Stimulated activated CD8-positive, alpha-beta memory T cell treated with anti-CD3 and anti-CD28 coated beads, Interleukin-12 subunit alpha, Interleukin-12 subunit beta, amount 100 ng/mL, for 4 hours (primary cell): Measurements from ENCODE around the gene COPS7A.
A peak's percentile ranks its signal among the peaks of the same experiment; 100 is the strongest.

Experiments
- DNase-seq: peaks from one replicate; pipeline ENCODE4 v3.0.0-alpha.2; 2020; ENCODE audit warnings: low read depth

Gene COPS7A

GRCh38 chr12:6770094-6770493 lies 46.2 kb downstream of the COPS7A start:
- no peak for DNase-seq

- DNase-seq: no peak
Observed at GRCh38 chr12:6770600-6770999, 46.8 kb downstream of the COPS7A start.

- no peak for DNase-seq
Observed at GRCh38 chr12:6771091-6771495, 47.2 kb downstream of the COPS7A start.

- DNase-seq: no peak
Observed at GRCh38 chr12:6771509-6772330, 47.9 kb downstream of the COPS7A start.

- DNase-seq: peak; percentile 53
Observed at GRCh38 chr12:6772331-6772695, 48.5 kb downstream of the COPS7A start, which contains the start of gene LAG3. Gene LAG3, plus strand, starts transcription at chr12:6772520. Its CDS starts 333 bp downstream, at chr12:6772853.

GRCh38 chr12:6772726-6773589 lies 49.1 kb downstream of the COPS7A start:
- no peak for DNase-seq

- peak; percentile 70 for DNase-seq
Observed at GRCh38 chr12:6773590-6774351, 49.9 kb downstream of the COPS7A start.

GRCh38 chr12:6774499-6775062 lies 50.7 kb downstream of the COPS7A start:
- peak; percentile 30 for DNase-seq

- no peak for DNase-seq
Observed at GRCh38 chr12:6775185-6776174, 51.6 kb downstream of the COPS7A start.

- no peak for DNase-seq
Observed at GRCh38 chr12:6777386-6777785, 53.5 kb downstream of the COPS7A start.

GRCh38 chr12:6778217-6778573 lies 54.3 kb downstream of the COPS7A start:
- DNase-seq: no peak

- peak; percentile 69 for DNase-seq
Observed at GRCh38 chr12:6778574-6779550, 55.0 kb downstream of the COPS7A start.

GRCh38 chr12:6779708-6780432 lies 56.0 kb downstream of the COPS7A start:
- DNase-seq: no peak

GRCh38 chr12:6780573-6780972 lies 56.7 kb downstream of the COPS7A start:
- no peak for DNase-seq
